Measurements from ENCODE around the gene PMP22.
"Not testable (repeated sequence)": the region's sequence is repeated elsewhere in the genome, so short reads cannot be mapped to it uniquely, and the experiment has no call there.

GRCh38 chr17:15200574-15200973 lies 64.6 kb downstream of the PMP22 start:
- TF ChIP-seq EZH2 (IDR thresholded peaks at IDR 0.05; ENCODE audit: low read depth); CTCF (conservative IDR thresholded peaks at IDR 0.05): not testable (repeated sequence)

Measured in PC-9 (cell line).